CD4-positive, alpha-beta T cell treated with Interleukin-6 for 4 hours (primary cell): ENCODE data around the gene MAP3K21.

Source experiments
- DNase-seq: peaks from one replicate; pipeline ENCODE4 v3.0.0-alpha.2; 2020; ENCODE audit warnings: mixed read lengths

Gene MAP3K21

GRCh38 chr1:233327651-233328141 lies at the start of gene MAP3K21:
Gene MAP3K21, plus strand, starts transcription at chr1:233327724. Its CDS starts 305 bp downstream, at chr1:233328029.
- DNase-seq: no peak

- DNase-seq: no peak
Measured at GRCh38 chr1:233278631-233279030, 48.9 kb upstream of the MAP3K21 start.

- DNase-seq: no peak
Measured at GRCh38 chr1:233279971-233280370, 47.6 kb upstream of the MAP3K21 start.

- DNase-seq: peak; percentile 41
Measured at GRCh38 chr1:233281711-233282581, 45.6 kb upstream of the MAP3K21 start.

GRCh38 chr1:233282582-233282886 lies 45.0 kb upstream of the MAP3K21 start:
- no peak for DNase-seq

GRCh38 chr1:233289676-233290075 lies 37.8 kb upstream of the MAP3K21 start:
- DNase-seq: no peak

GRCh38 chr1:233290396-233291034 lies 37.0 kb upstream of the MAP3K21 start:
- no peak for DNase-seq

GRCh38 chr1:233293556-233294446 lies 33.7 kb upstream of the MAP3K21 start:
- no peak for DNase-seq

- peak; percentile 65 for DNase-seq
Measured at GRCh38 chr1:233294913-233295236, 32.6 kb upstream of the MAP3K21 start.

GRCh38 chr1:233295237-233295974 lies 32.1 kb upstream of the MAP3K21 start, which contains the start of gene PCNX2:
Gene PCNX2, minus strand, starts transcription at chr1:233295725. Its CDS starts 247 bp downstream, at chr1:233295478.
- DNase-seq: peak; percentile 79

GRCh38 chr1:233295975-233296322 lies 31.6 kb upstream of the MAP3K21 start:
- DNase-seq: no peak

- DNase-seq: no peak
Measured at GRCh38 chr1:233299450-233299849, 28.1 kb upstream of the MAP3K21 start.

- no peak for DNase-seq
Measured at GRCh38 chr1:233300326-233300725, 27.2 kb upstream of the MAP3K21 start.

- DNase-seq: peak; percentile 12
Measured at GRCh38 chr1:233304489-233305102, 22.9 kb upstream of the MAP3K21 start.

- DNase-seq: no peak
Measured at GRCh38 chr1:233313434-233314155, 13.9 kb upstream of the MAP3K21 start.

GRCh38 chr1:233315718-233316301 lies 11.7 kb upstream of the MAP3K21 start:
- no peak for DNase-seq

- DNase-seq: no peak
Measured at GRCh38 chr1:233316473-233316872, 11.1 kb upstream of the MAP3K21 start.

GRCh38 chr1:233319272-233319671 lies 8.3 kb upstream of the MAP3K21 start:
- DNase-seq: no peak

- no peak for DNase-seq
Measured at GRCh38 chr1:233320023-233320422, 7.5 kb upstream of the MAP3K21 start.

- DNase-seq: no peak
Measured at GRCh38 chr1:233323718-233324117, 3.8 kb upstream of the MAP3K21 start.

- no peak for DNase-seq
Measured at GRCh38 chr1:233326319-233326718, 1.2 kb upstream of the MAP3K21 start.
